HepG2 (cell line): ENCODE results near the gene POGLUT3. TPM values are rescaled to one million over a fixed set of nuclear protein-coding genes. Genes with fewer than 3 reads are reported as not detected.

ENCODE experiments used
- ATF3 ChIP-seq: sonication (generic); formaldehyde crosslinking; IDR thresholded peaks from 2 replicates; pipeline ENCODE4 v1.4.0; 2020; ENCODE audit warnings: missing genetic modification reagents
- CBX2 ChIP-seq, 2 experiments: fragments of 200-600 bp in 1 of 2; sonication (generic); formaldehyde crosslinking in 1 of 2; IDR thresholded peaks; 2 replicates each; pipeline versions ENCODE4 v1.7.0 to v1.8.1; 2018 to 2022; ENCODE audit warnings: low read depth in 2 of 2, low read length in 1 of 2, mild to moderate bottlenecking in 1 of 2, missing genetic modification reagents in 1 of 2
- HNRNPUL1 ChIP-seq: fragments of 200-400 bp; formaldehyde crosslinking; IDR thresholded peaks from 2 replicates; pipeline ENCODE4 v1.6.1; 2017; ENCODE audit warnings: low read depth, mild to moderate bottlenecking, low read length, moderate library complexity
- NFE2 ChIP-seq: sonication (generic); formaldehyde crosslinking; IDR thresholded peaks from 2 replicates; pipeline ENCODE4 v1.4.0; 2020; ENCODE audit warnings: missing genetic modification reagents
- PAX8 ChIP-seq: sonication (generic); formaldehyde crosslinking; IDR thresholded peaks from 2 replicates; pipeline ENCODE4 v1.8.0; 2022; ENCODE audit warnings: mild to moderate bottlenecking, missing genetic modification reagents, borderline replicate concordance
- PLRG1 ChIP-seq: fragments of 450-650 bp; conservative IDR thresholded peaks from 2 replicates; pipeline ENCODE4 v1.6.1; 2016
- RXRA ChIP-seq: sonication (generic); formaldehyde crosslinking; IDR thresholded peaks from 2 replicates; pipeline ENCODE4 v1.5.1; 2020; ENCODE audit warnings: missing genetic modification reagents
- SALL1 ChIP-seq: sonication (generic); formaldehyde crosslinking; IDR thresholded peaks from 2 replicates; pipeline ENCODE4 v1.8.0; 2022; ENCODE audit warnings: mild to moderate bottlenecking, missing genetic modification reagents
- SPEN ChIP-seq: sonication (generic); formaldehyde crosslinking; IDR thresholded peaks from 2 replicates; pipeline ENCODE4 v1.5.1; 2020; ENCODE audit warnings: low read depth, mild to moderate bottlenecking, missing genetic modification reagents
- U2AF2 ChIP-seq: fragments of 200-400 bp; formaldehyde crosslinking; IDR thresholded peaks from 2 replicates; pipeline ENCODE4 v1.6.1; 2017; ENCODE audit warnings: low read depth, mild to moderate bottlenecking, low read length
- ZFP36L1 ChIP-seq: sonication (generic); formaldehyde crosslinking; IDR thresholded peaks from 2 replicates; pipeline ENCODE4 v1.8.0; 2022; ENCODE audit warnings: mild to moderate bottlenecking, missing genetic modification reagents, moderate library complexity
- ZNF138 ChIP-seq: sonication (generic); formaldehyde crosslinking; IDR thresholded peaks from 2 replicates; pipeline ENCODE4 v1.5.0; 2020; ENCODE audit warnings: mild to moderate bottlenecking, low read depth, missing genetic modification reagents
- ZNF296 ChIP-seq: sonication (generic); formaldehyde crosslinking; conservative IDR thresholded peaks from 2 replicates; pipeline ENCODE4 v1.5.0; 2020; ENCODE audit warnings: mild to moderate bottlenecking, missing genetic modification reagents
- ZNF484 ChIP-seq: sonication (generic); formaldehyde crosslinking; IDR thresholded peaks from 2 replicates; pipeline ENCODE4 v1.5.1; 2020; ENCODE audit warnings: mild to moderate bottlenecking, low read depth, missing genetic modification reagents, borderline replicate concordance
- ZNF792 ChIP-seq: IDR thresholded peaks from 2 replicates; pipeline ENCODE4 v1.6.1; 2016
- ZSCAN25 ChIP-seq: sonication (generic); formaldehyde crosslinking; IDR thresholded peaks from 2 replicates; pipeline ENCODE4 v1.8.0; 2022; ENCODE audit warnings: mild to moderate bottlenecking, missing genetic modification reagents
- ZSCAN30 ChIP-seq: sonication (generic); formaldehyde crosslinking; IDR thresholded peaks from 2 replicates; pipeline ENCODE4 v1.5.0; 2020; ENCODE audit warnings: mild to moderate bottlenecking, missing genetic modification reagents
- polyA plus RNA-seq, 8 experiments: library from polyadenylated mRNA; depleted of rRNA in 3 of 8; stranded (reverse) in 7 of 8; unstranded in 1 of 8; fragments of >200 nt; fragmentation: Illumina TruSeq in 4 of 8; extraction: Trizol in 4 of 8; gene quantifications; 2 replicates each; pipeline versions ENCODE4 v1.2.1 to v1.2.3, GENCODE V29; 2011 to 2016; ENCODE audit warnings: low read depth in 4 of 8, missing spikeins in 1 of 8, mixed read lengths in 1 of 8; ENCODE audit not compliant: insufficient read depth in 1 of 8
- total RNA-seq, 5 experiments: library from RNA; depleted of rRNA; stranded (reverse); fragments of >200 nt; fragmentation: Illumina TruSeq; extraction: Trizol; gene quantifications; 2 replicates each; pipeline ENCODE4 v1.2.3, GENCODE V29; 2016; ENCODE audit warnings: low read depth in 1 of 5
- TF ChIP-seq, protein P1 (sequence below): fragments of 450-650 bp; IDR thresholded peaks from 2 replicates; pipeline ENCODE4 v1.6.1; 2016
- TF ChIP-seq, protein P2 (sequence below): IDR thresholded peaks from 2 replicates; pipeline ENCODE4 v1.6.1; 2016; ENCODE audit warnings: low read depth
- TF ChIP-seq, protein P3 (sequence below): sonication (generic); formaldehyde crosslinking; IDR thresholded peaks from 2 replicates; pipeline ENCODE4 v1.8.1; 2023; ENCODE audit warnings: missing genetic modification reagents, inconsistent platforms, borderline replicate concordance
- TF ChIP-seq, protein P4 (sequence below): sonication (generic); formaldehyde crosslinking; IDR thresholded peaks from 2 replicates; pipeline ENCODE4 v1.5.0; 2020; ENCODE audit warnings: missing genetic modification reagents
- TF ChIP-seq, protein P5 (sequence below), 2 experiments: sonication (generic) in 1 of 2; formaldehyde crosslinking in 1 of 2; IDR thresholded peaks; 2 replicates each; pipeline versions ENCODE4 v1.4.0 to v1.6.1; 2018 to 2020; ENCODE audit warnings: missing genetic modification reagents in 2 of 2, borderline replicate concordance in 1 of 2, low read depth in 1 of 2, mild to moderate bottlenecking in 1 of 2, missing biosample characterization in 1 of 2

POGLUT3 gene
- total and polyA plus RNA-seq, 2 of the 13 experiments (the other 11 are each of a cell fraction or from before 2014, with no cell fraction given), result 14.3 to 22.0 TPM

- TF ChIP-seq, protein P1, sequence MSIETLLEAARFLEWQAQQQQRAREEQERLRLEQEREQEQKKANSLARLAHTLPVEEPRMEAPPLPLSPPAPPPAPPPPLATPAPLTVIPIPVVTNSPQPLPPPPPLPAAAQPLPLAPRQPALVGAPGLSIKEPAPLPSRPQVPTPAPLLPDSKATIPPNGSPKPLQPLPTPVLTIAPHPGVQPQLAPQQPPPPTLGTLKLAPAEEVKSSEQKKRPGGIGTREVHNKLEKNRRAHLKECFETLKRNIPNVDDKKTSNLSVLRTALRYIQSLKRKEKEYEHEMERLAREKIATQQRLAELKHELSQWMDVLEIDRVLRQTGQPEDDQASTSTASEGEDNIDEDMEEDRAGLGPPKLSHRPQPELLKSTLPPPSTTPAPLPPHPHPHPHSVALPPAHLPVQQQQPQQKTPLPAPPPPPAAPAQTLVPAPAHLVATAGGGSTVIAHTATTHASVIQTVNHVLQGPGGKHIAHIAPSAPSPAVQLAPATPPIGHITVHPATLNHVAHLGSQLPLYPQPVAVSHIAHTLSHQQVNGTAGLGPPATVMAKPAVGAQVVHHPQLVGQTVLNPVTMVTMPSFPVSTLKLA, result no peak
- TF ChIP-seq, protein P2, sequence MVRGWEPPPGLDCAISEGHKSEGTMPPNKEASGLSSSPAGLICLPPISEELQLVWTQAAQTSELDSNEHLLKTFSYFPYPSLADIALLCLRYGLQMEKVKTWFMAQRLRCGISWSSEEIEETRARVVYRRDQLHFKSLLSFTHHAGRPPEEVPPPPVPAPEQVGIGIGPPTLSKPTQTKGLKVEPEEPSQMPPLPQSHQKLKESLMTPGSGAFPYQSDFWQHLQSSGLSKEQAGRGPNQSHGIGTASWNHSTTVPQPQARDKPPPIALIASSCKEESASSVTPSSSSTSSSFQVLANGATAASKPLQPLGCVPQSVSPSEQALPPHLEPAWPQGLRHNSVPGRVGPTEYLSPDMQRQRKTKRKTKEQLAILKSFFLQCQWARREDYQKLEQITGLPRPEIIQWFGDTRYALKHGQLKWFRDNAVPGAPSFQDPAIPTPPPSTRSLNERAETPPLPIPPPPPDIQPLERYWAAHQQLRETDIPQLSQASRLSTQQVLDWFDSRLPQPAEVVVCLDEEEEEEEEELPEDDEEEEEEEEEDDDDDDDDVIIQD (CRISPR knock-in tag), result peak; percentile 24; the same call in 1 of the 2 replicates
- TF ChIP-seq HNRNPUL1 (no peak), ZFP36L1 (no peak), SPEN (CRISPR knock-in tag) (peak; percentile 57; the same call in 1 of the 2 replicates), RXRA (CRISPR knock-in tag) (no peak; the same call in 1 of the 2 replicates), ZSCAN25 (0 out of 2 replicates have a peak, but pooled peaks have one; percentile 18), ZNF484 (CRISPR knock-in tag) (no peak), PAX8 (CRISPR knock-in tag) (no peak), CBX2 (IDR thresholded peaks at IDR 0.05; ENCODE audit: low read depth, low read length) (no peak), CBX2 (CRISPR knock-in tag; IDR thresholded peaks at IDR 0.05; ENCODE audit: low read depth) (no peak), ATF3 (peak; percentile 97), PLRG1 (no peak), ZNF792 (no peak), NFE2 (CRISPR knock-in tag) (no peak), ZSCAN30 (CRISPR knock-in tag) (no peak), ZNF296 (CRISPR knock-in tag) (0 out of 2 replicates have a peak, but pooled peaks have one; percentile 37), U2AF2 (no peak), SALL1 (CRISPR knock-in tag) (peak; percentile 66), ZNF138 (no peak)
- TF ChIP-seq, protein P3, sequence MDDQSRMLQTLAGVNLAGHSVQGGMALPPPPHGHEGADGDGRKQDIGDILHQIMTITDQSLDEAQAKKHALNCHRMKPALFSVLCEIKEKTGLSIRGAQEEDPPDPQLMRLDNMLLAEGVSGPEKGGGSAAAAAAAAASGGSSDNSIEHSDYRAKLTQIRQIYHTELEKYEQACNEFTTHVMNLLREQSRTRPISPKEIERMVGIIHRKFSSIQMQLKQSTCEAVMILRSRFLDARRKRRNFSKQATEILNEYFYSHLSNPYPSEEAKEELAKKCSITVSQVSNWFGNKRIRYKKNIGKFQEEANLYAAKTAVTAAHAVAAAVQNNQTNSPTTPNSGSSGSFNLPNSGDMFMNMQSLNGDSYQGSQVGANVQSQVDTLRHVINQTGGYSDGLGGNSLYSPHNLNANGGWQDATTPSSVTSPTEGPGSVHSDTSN (CRISPR knock-in tag), result no peak
- TF ChIP-seq, protein P4, sequence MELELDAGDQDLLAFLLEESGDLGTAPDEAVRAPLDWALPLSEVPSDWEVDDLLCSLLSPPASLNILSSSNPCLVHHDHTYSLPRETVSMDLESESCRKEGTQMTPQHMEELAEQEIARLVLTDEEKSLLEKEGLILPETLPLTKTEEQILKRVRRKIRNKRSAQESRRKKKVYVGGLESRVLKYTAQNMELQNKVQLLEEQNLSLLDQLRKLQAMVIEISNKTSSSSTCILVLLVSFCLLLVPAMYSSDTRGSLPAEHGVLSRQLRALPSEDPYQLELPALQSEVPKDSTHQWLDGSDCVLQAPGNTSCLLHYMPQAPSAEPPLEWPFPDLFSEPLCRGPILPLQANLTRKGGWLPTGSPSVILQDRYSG (CRISPR knock-in tag), result no peak
- TF ChIP-seq, protein P5, sequence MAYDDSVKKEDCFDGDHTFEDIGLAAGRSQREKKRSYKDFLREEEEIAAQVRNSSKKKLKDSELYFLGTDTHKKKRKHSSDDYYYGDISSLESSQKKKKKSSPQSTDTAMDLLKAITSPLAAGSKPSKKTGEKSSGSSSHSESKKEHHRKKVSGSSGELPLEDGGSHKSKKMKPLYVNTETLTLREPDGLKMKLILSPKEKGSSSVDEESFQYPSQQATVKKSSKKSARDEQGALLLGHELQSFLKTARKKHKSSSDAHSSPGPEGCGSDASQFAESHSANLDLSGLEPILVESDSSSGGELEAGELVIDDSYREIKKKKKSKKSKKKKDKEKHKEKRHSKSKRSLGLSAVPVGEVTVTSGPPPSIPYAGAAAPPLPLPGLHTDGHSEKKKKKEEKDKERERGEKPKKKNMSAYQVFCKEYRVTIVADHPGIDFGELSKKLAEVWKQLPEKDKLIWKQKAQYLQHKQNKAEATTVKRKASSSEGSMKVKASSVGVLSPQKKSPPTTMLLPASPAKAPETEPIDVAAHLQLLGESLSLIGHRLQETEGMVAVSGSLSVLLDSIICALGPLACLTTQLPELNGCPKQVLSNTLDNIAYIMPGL (CRISPR knock-in tag; IDR thresholded peaks at IDR 0.05; ENCODE audit: borderline replicate concordance in 1 of 2, low read depth in 1 of 2), result peak; percentile 41 to 66; a peak in 3 of 4 replicates
These were observed 703 bp downstream of the POGLUT3 start (continued) for GRCh38 chr11:108497317-108498045.
